Mesenchymal stem cell (in vitro differentiated cells and primary cell): ENCODE data around the gene JMJD7.

Source experiments
- DNase-seq: peaks from one replicate; pipeline ENCODE4 v3.0.0-alpha.2; 2013
- H2AFZ ChIP-seq: one replicate; pipeline ENCODE4 v1.6.1; 2013; ENCODE audit warnings: low read depth, mild to moderate bottlenecking, control low read depth, inconsistent platforms, low read length, moderate library complexity
- H2AK5ac ChIP-seq: 2 replicates; pipeline ENCODE4 v1.6.1; 2013; ENCODE audit warnings: low read length, moderate library complexity, mild to moderate bottlenecking, inconsistent platforms; ENCODE audit not compliant: severe bottlenecking
- H2BK120ac ChIP-seq: one replicate; pipeline ENCODE4 v1.6.1; 2013; ENCODE audit warnings: low read depth, mild to moderate bottlenecking, inconsistent platforms, low read length, moderate library complexity
- H2BK12ac ChIP-seq, 2 experiments: one replicate each; pipeline ENCODE4 v1.6.1; 2013; ENCODE audit warnings: inconsistent platforms in 2 of 2, low read length in 2 of 2, mild to moderate bottlenecking in 2 of 2, moderate library complexity in 2 of 2, control low read depth in 1 of 2
- H2BK15ac ChIP-seq: one replicate; pipeline ENCODE4 v1.6.1; 2013; ENCODE audit warnings: mild to moderate bottlenecking, low read depth, inconsistent platforms; ENCODE audit not compliant: poor library complexity, severe bottlenecking
- H2BK5ac ChIP-seq: 2 replicates; pipeline ENCODE4 v1.6.1; 2013; ENCODE audit warnings: low read depth, mild to moderate bottlenecking, low read length, control low read depth, inconsistent platforms; ENCODE audit not compliant: poor library complexity, severe bottlenecking
- H3K14ac ChIP-seq, 2 experiments: one replicate each; pipeline ENCODE4 v1.6.1; 2013; ENCODE audit warnings: inconsistent platforms in 2 of 2, low read length in 2 of 2, control low read depth in 1 of 2, mild to moderate bottlenecking in 1 of 2, moderate library complexity in 1 of 2
- H3K18ac ChIP-seq, 2 experiments: one replicate each; pipeline ENCODE4 v1.6.1; 2013; ENCODE audit warnings: inconsistent platforms in 2 of 2, low read length in 2 of 2, control low read depth in 1 of 2, low read depth in 1 of 2, mild to moderate bottlenecking in 1 of 2
- H3K23ac ChIP-seq, 2 experiments: one replicate each; pipeline ENCODE4 v1.6.1; 2013; ENCODE audit warnings: inconsistent platforms in 2 of 2, low read length in 2 of 2, mild to moderate bottlenecking in 2 of 2, moderate library complexity in 2 of 2, control low read depth in 1 of 2
- H3K27ac ChIP-seq: 2 replicates; pipeline ENCODE4 v1.5.1; 2013; ENCODE audit warnings: mild to moderate bottlenecking, moderate library complexity, low read length, control low read depth, inconsistent platforms; ENCODE audit not compliant: poor library complexity, severe bottlenecking
- H3K27me3 ChIP-seq, 2 experiments: 2 replicates each; pipeline versions ENCODE4 v1.6.1 to v1.7.0; 2013; ENCODE audit warnings: low read length in 2 of 2, mild to moderate bottlenecking in 2 of 2, moderate library complexity in 2 of 2, control low read depth in 1 of 2, inconsistent platforms in 1 of 2; ENCODE audit not compliant: control insufficient read depth in 1 of 2, insufficient read depth in 1 of 2
- H3K36me3 ChIP-seq, 2 experiments: 2 replicates each; pipeline versions ENCODE4 v1.6.1 to v1.7.0; 2013; ENCODE audit warnings: low read length in 2 of 2, control low read depth in 1 of 2, inconsistent platforms in 1 of 2, low read depth in 1 of 2, mild to moderate bottlenecking in 1 of 2; ENCODE audit not compliant: insufficient read depth in 2 of 2, control insufficient read depth in 1 of 2
- H3K4ac ChIP-seq, 2 experiments: one replicate each; pipeline ENCODE4 v1.6.1; 2013; ENCODE audit warnings: inconsistent platforms in 2 of 2, low read length in 2 of 2, mild to moderate bottlenecking in 2 of 2, moderate library complexity in 2 of 2, control low read depth in 1 of 2, low read depth in 1 of 2
- H3K4me1 ChIP-seq: 2 replicates; pipeline ENCODE4 v1.6.1; 2013; ENCODE audit warnings: low read depth, low read length, control low read depth; ENCODE audit not compliant: control insufficient read depth, insufficient read depth
- H3K4me2 ChIP-seq: 2 replicates; pipeline ENCODE4 v1.6.1; 2013; ENCODE audit warnings: low read length, mild to moderate bottlenecking, inconsistent platforms; ENCODE audit not compliant: poor library complexity, severe bottlenecking
- H3K4me3 ChIP-seq, 2 experiments: 2 replicates each; pipeline versions ENCODE4 v1.5.1 to v1.7.0; 2013; ENCODE audit warnings: low read length in 2 of 2, mild to moderate bottlenecking in 2 of 2, control low read depth in 1 of 2, low read depth in 1 of 2; ENCODE audit not compliant: insufficient read depth in 1 of 2
- H3K79me1 ChIP-seq: replicated peaks from 2 replicates; pipeline ENCODE4 v1.6.1; 2013; ENCODE audit warnings: mild to moderate bottlenecking, control low read depth, low read length, inconsistent platforms; ENCODE audit not compliant: poor library complexity, severe bottlenecking
- H3K9ac ChIP-seq: 2 replicates; pipeline ENCODE4 v1.7.0; 2013; ENCODE audit warnings: mild to moderate bottlenecking, low read length, moderate library complexity
- H3K9me3 ChIP-seq: 2 replicates; pipeline ENCODE4 v1.7.0; 2013; ENCODE audit warnings: mild to moderate bottlenecking, low read length; ENCODE audit not compliant: control insufficient read depth
- H4K8ac ChIP-seq: one replicate; pipeline ENCODE4 v1.6.1; 2013; ENCODE audit warnings: inconsistent platforms, mild to moderate bottlenecking, low read length, moderate library complexity
- H4K91ac ChIP-seq: one replicate; pipeline ENCODE4 v1.6.1; 2013; ENCODE audit warnings: mild to moderate bottlenecking, low read length, inconsistent platforms
- WGBS: methylation state at CpG from one replicate; pipeline ENCODE4 v1.1.7; 2013; ENCODE audit warnings: mixed read lengths; 5-methylcytosine and 5-hydroxymethylcytosine counted together

JMJD7 gene

DNA sequence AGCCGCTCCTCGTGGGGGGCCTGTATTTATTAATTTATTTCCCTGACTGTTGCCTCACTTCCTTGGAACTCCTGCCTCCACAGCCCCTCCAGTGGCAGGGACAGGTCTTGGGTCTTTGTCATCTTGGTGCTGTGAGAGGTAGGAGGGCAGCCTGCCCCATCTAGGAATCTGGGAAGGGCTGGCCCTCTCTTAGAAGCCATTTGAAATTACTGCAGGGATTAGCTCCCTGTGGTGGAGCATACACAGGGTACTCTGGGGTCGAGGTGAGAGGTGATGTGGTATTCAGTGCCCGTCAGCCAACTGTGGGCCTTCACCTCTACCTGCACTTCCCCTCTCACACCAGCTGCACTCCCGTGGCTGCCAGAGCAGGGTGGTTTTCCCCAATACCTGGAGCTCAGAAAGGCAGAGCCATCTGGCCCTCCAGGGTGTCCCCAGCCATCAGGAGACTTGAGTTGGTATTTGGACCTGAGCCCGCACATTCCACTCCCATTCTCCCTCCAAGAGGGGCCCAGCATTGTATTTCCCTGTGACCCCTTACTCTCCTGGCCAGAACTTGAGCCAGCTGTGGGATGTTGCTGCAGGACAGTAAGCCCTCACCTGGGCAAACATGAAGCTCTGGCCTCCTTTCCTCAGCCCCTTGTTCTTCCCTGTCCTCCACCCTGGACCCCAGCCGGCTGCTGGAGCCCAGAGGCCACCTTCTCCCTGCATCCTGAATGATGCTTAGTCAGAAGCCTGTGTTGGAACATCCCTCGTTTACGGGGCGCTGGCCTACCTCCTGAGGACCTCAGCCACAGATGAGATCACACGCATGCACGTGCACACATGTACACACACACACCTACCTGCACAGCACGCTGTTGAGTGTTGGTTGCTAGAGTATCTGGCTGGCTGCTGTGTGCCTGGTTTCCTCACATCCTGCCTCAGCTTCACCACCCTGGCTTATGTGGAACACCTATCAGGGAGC, 2.0 kb upstream of the JMJD7 start:
- no peaks in the 10 kb centered on the region for H3K9me3 ChIP-seq
- no peak for DNase-seq
- H2BK120ac ChIP-seq = no peak overlapping the region
- no peak overlapping the region for H4K91ac ChIP-seq
- H4K8ac ChIP-seq = no peak overlapping the region
- no peak overlapping the region for H3K27ac ChIP-seq
- no peak overlapping the region for H2BK15ac ChIP-seq
- H3K18ac ChIP-seq = no peak overlapping the region
- no peak overlapping the region for H2BK12ac ChIP-seq
- H3K4ac ChIP-seq = no peak overlapping the region
- H3K36me3 ChIP-seq = peaks cover 53 to 68% of the 10 kb centered on the region in 2 experiments
- no peak overlapping the region for H3K4me2 ChIP-seq
- H3K9ac ChIP-seq = no peak overlapping the region
- peaks cover 16% of the 10 kb centered on the region for H3K4me1 ChIP-seq
- H3K79me1 ChIP-seq = peaks cover 7% of the 10 kb centered on the region
- no peak overlapping the region for H2AFZ ChIP-seq
- no peaks in the 10 kb centered on the region for H3K27me3 ChIP-seq
- no peak overlapping the region for H3K23ac ChIP-seq
- 90% methylated on average over 11 of the region's 13 CpGs for WGBS
- no peak overlapping the region for H3K14ac ChIP-seq
- H2AK5ac ChIP-seq = no peak overlapping the region
- no peak overlapping the region for H2BK5ac ChIP-seq
- no peak overlapping the region for H3K4me3 ChIP-seq

- Histone ChIP-seq H3K4me1 (peaks cover 18% of the 10 kb centered on the region), H2AFZ (peak overlapping the region; percentile 34), H2BK5ac (no peak overlapping the region), H3K36me3 (peaks cover 43 to 65% of the 10 kb centered on the region in 2 experiments), H3K27ac (no peak overlapping the region), H3K79me1 (peaks cover 7% of the 10 kb centered on the region), H3K4ac (peak overlapping the region in 1 of 2 experiments; percentile 35), H4K91ac (no peak overlapping the region), H4K8ac (peak overlapping the region; percentile 16), H3K9ac (peak overlapping the region; percentile 78), H3K23ac (no peak overlapping the region), H2BK120ac (no peak overlapping the region), H3K9me3 (no peaks in the 10 kb centered on the region), H3K4me3 (peak overlapping the region; percentile 51 to 79), H3K18ac (peak overlapping the region in 1 of 2 experiments; percentile 50), H3K14ac (peak overlapping the region in 1 of 2 experiments; percentile 58), H2AK5ac (no peak overlapping the region), H2BK12ac (no peak overlapping the region), H2BK15ac (peak overlapping the region; percentile 68), H3K27me3 (no peaks in the 10 kb centered on the region), H3K4me2 (peak overlapping the region; percentile 92)
- WGBS = 9% methylated on average over 37 of the region's 37 CpGs
- DNase-seq = no peak
These were observed 507 bp upstream of the JMJD7 start for GRCh38 chr15:41827290-41827879.

- no peak overlapping the region for H2BK15ac ChIP-seq
- H4K8ac ChIP-seq = no peak overlapping the region
- no peak for DNase-seq
- H3K14ac ChIP-seq = no peak overlapping the region
- peak overlapping the region; percentile 84 for H3K4me2 ChIP-seq
- H4K91ac ChIP-seq = no peak overlapping the region
- H3K79me1 ChIP-seq = peaks cover 8% of the 10 kb centered on the region
- no peak overlapping the region for H2BK120ac ChIP-seq
- H3K23ac ChIP-seq = no peak overlapping the region
- H3K36me3 ChIP-seq = peaks cover 30 to 51% of the 10 kb centered on the region in 2 experiments
- H3K27ac ChIP-seq = no peak overlapping the region
- peak overlapping the region; percentile 94 for H3K9ac ChIP-seq
- 30% methylated on average over 5 of the region's 6 CpGs for WGBS
- peaks cover 19% of the 10 kb centered on the region for H3K4me1 ChIP-seq
- no peak overlapping the region for H3K18ac ChIP-seq
- H3K27me3 ChIP-seq = no peaks in the 10 kb centered on the region
- H2BK12ac ChIP-seq = no peak overlapping the region
- H3K4ac ChIP-seq = no peak overlapping the region
- H2AK5ac ChIP-seq = no peak overlapping the region
- peak overlapping the region in 1 of 2 experiments; percentile 98 for H3K4me3 ChIP-seq
- no peaks in the 10 kb centered on the region for H3K9me3 ChIP-seq
- no peak overlapping the region for H2AFZ ChIP-seq
- H2BK5ac ChIP-seq = no peak overlapping the region
These were observed 882 bp downstream of the JMJD7 start for GRCh38 chr15:41828807-41829141.

GRCh38 chr15:41829959-41830646, 2.2 kb downstream of the JMJD7 start:
- no peak overlapping the region for H3K14ac ChIP-seq
- peaks cover 19 to 45% of the 10 kb centered on the region in 2 experiments for H3K36me3 ChIP-seq
- no peak overlapping the region for H2BK120ac ChIP-seq
- H4K91ac ChIP-seq = no peak overlapping the region
- no peak overlapping the region for H2AFZ ChIP-seq
- no peak overlapping the region for H3K4me2 ChIP-seq
- H3K9me3 ChIP-seq = no peaks in the 10 kb centered on the region
- DNase-seq = no peak
- WGBS = 96% methylated on average over 13 of the region's 13 CpGs
- no peak overlapping the region for H3K18ac ChIP-seq
- no peak overlapping the region for H2AK5ac ChIP-seq
- H3K27ac ChIP-seq = no peak overlapping the region
- H3K4ac ChIP-seq = no peak overlapping the region
- H3K4me3 ChIP-seq = no peak overlapping the region
- H2BK15ac ChIP-seq = no peak overlapping the region
- no peak overlapping the region for H3K9ac ChIP-seq
- H3K27me3 ChIP-seq = no peaks in the 10 kb centered on the region
- peaks cover 18% of the 10 kb centered on the region for H3K4me1 ChIP-seq
- no peak overlapping the region for H2BK12ac ChIP-seq
- no peak overlapping the region for H4K8ac ChIP-seq
- H2BK5ac ChIP-seq = no peak overlapping the region
- peaks cover 14% of the 10 kb centered on the region for H3K79me1 ChIP-seq
- H3K23ac ChIP-seq = no peak overlapping the region
